GM12891 (cell line): ENCODE measurements around the gene LUZP1.

Experiments
- POLR2A ChIP-seq: IDR thresholded peaks from 2 replicates; pipeline ENCODE4 v1.6.1; 2011; ENCODE audit warnings: low read depth, low read length, control low read depth
- SPI1 ChIP-seq: IDR thresholded peaks from 2 replicates; pipeline ENCODE4 v1.6.1; 2011; ENCODE audit warnings: low read depth, low read length, control low read depth

DNA sequence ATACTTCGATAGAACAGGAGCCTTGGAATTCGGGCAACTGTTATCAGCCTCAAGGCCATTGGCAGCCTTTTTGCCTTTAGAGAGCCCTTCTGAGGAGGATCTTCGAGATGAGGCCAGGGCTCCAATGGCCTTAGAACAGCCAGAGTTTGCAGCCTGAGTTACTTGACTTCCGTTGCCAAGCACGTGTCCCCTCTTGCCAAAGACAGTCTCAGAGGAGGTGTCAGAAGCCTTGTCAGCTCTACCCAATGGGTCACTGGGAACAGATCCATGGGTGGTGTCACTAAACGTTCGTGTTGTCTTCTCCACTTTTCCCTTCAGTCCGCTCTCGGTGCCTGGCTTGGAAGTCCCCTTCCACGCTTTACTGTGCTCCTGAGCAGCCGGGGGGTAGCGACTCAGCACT lies 76.2 kb downstream of the LUZP1 start:
- TF ChIP-seq POLR2A: no peak
- no peak for TF ChIP-seq SPI1
